BE2C (cell line): ENCODE results near the gene LLGL1.

Experiments used
- DNase-seq: peaks from one replicate; pipeline ENCODE4 v3.0.0-alpha.2; 2020
- H3K27me3 ChIP-seq: fragments of 250-450 bp; sonication (Bioruptor Pico); 2 replicates; pipeline ENCODE4 v1.5.1; 2020; ENCODE audit warnings: mild to moderate bottlenecking
- H3K36me3 ChIP-seq: fragments of 250-450 bp; sonication (Bioruptor Pico); 2 replicates; pipeline ENCODE4 v1.5.1; 2020; ENCODE audit warnings: mild to moderate bottlenecking
- H3K4me1 ChIP-seq: fragments of 250-450 bp; sonication (Bioruptor Pico); 2 replicates; pipeline ENCODE4 v1.5.1; 2020
- H3K4me3 ChIP-seq: 2 replicates; pipeline ENCODE4 v1.5.1; 2011; ENCODE audit warnings: low read depth, low read length
- H3K9me3 ChIP-seq: fragments of 250-450 bp; sonication (Bioruptor Pico); 2 replicates; pipeline ENCODE4 v1.5.1; 2020
- CTCF ChIP-seq: IDR thresholded peaks from 2 replicates; pipeline ENCODE4 v1.5.1; 2012; ENCODE audit warnings: mild to moderate bottlenecking, low read depth, low read length

Gene LLGL1

DNA sequence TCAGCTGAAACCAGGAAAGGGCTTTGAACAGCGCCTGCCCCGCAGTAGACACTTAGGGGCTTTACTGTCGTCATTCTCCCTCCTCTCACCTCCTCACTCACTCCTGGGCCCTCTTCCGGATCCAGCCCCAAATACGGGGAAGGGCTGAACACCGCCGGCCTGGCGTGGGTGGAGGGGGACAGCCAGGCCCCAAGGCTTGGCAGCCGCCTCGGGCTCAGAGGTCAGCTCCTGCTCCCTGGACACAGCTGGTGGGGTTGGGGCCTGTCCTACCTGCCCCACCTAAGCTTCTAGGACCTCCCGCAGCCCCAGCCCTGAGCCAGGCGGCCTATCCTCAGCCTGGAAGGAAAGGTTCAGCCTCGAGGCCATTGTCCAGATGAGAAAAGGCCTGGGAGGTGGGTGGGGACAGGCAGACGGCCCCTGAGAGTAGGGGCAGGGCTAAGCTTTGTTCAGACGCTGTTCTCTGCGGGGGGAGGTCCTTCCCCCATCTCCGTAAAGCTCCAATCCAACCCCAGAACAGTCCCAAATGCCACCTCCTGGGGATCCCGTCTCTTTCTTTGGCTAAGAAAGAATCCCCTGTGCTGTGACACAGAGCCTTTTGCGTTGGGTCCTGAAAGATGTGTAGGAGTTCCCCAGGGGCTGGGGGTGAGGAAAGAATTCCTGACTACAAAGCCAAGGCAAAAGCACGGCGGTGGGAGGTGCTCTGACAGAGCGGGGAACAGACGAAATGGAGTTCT lies 881 bp upstream of the LLGL1 start:
- Histone ChIP-seq H3K9me3 (no peaks in the 10 kb centered on the region), H3K27me3 (no peaks in the 10 kb centered on the region), H3K4me1 (peaks cover 4% of the 10 kb centered on the region; the same call in 1 of the 2 replicates), H3K36me3 (no peaks in the 10 kb centered on the region), H3K4me3 (peak overlapping the region; percentile 37)
- TF ChIP-seq CTCF: no peak
- DNase-seq: no peak

- H3K4me3 ChIP-seq: peak overlapping the region; percentile 69
- DNase-seq: no peak
- H3K27me3 ChIP-seq: no peaks in the 10 kb centered on the region
- no peaks in the 10 kb centered on the region for H3K9me3 ChIP-seq
- TF ChIP-seq CTCF: no peak
- H3K36me3 ChIP-seq: no peaks in the 10 kb centered on the region
- H3K4me1 ChIP-seq: peaks cover 4% of the 10 kb centered on the region; the same call in 1 of the 2 replicates
These were observed 328 bp downstream of the LLGL1 start for GRCh38 chr17:18225642-18226283.

- H3K9me3 ChIP-seq: no peaks in the 10 kb centered on the region
- H3K4me3 ChIP-seq: peak overlapping the region; percentile 69
- peaks cover 4% of the 10 kb centered on the region; the same call in 1 of the 2 replicates for H3K4me1 ChIP-seq
- no peak for TF ChIP-seq CTCF
- DNase-seq: no peak
- no peaks in the 10 kb centered on the region for H3K27me3 ChIP-seq
- no peaks in the 10 kb centered on the region for H3K36me3 ChIP-seq
These were observed 980 bp downstream of the LLGL1 start for GRCh38 chr17:18226284-18226945.

- no peaks in the 10 kb centered on the region for H3K27me3 ChIP-seq
- H3K36me3 ChIP-seq: no peaks in the 10 kb centered on the region
- H3K4me3 ChIP-seq: no peak overlapping the region
- H3K4me1 ChIP-seq: peaks cover 4% of the 10 kb centered on the region; the same call in 1 of the 2 replicates
- DNase-seq: no peak
- no peak for TF ChIP-seq CTCF
- no peaks in the 10 kb centered on the region for H3K9me3 ChIP-seq
These were observed 2.2 kb downstream of the LLGL1 start for GRCh38 chr17:18227635-18228034.

DNA sequence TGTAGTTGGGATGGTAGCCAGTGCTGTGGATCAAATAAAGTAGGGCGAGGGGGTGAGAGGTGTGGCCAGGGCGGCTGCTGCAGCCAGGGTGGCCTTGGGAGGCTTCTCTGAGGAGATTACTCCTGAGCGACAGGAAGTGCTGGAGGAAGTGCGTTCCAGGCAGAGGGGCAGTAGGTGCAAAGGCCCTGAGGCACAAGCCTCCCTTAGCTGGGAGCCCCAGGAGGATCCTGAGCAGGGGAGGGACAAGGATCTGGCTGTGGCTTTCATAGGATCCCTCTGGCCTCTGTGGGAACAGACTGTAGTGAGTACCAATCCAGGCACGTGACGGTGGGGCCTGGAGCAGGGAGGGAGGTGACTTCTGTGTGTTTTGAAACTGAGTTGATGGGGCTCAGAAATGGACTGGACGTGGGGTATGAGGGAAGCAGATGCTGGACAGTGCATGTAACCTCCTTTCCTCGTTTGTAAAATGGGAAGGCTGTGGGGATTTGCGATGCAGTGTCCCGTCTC lies 2.8 kb downstream of the LLGL1 start:
- no peak for TF ChIP-seq CTCF
- no peak for DNase-seq
- no peaks in the 10 kb centered on the region for H3K36me3 ChIP-seq

More for the DNA sequence above, 2.8 kb downstream of the LLGL1 start:
- Histone ChIP-seq H3K9me3 (no peaks in the 10 kb centered on the region), H3K4me1 (peaks cover 4% of the 10 kb centered on the region; the same call in 1 of the 2 replicates), H3K4me3 (no peak overlapping the region), H3K27me3 (no peaks in the 10 kb centered on the region)
